Hepatocyte (in vitro differentiated cells): ENCODE data around the gene ARL17A. TPM values are rescaled to one million over a fixed set of nuclear protein-coding genes. Genes with fewer than 3 reads are reported as not detected.
"Not testable (repeated sequence)": the region's sequence is repeated elsewhere in the genome, so short reads cannot be mapped to it uniquely, and the experiment has no call there.

Experiments
- DNase-seq: peaks from one replicate; pipeline ENCODE4 v3.0.0-alpha.2; 2016; ENCODE audit warnings: low spot score
- H2AFZ ChIP-seq: fragments of 200-600 bp; sonication (generic); 2 replicates; pipeline ENCODE4 v1.6.0; 2016; ENCODE audit warnings: antibody characterized with exemption, mild to moderate bottlenecking
- H3K27ac ChIP-seq: fragments of 200-600 bp; sonication (generic); 2 replicates; pipeline ENCODE4 v1.5.1; 2016; ENCODE audit warnings: mild to moderate bottlenecking
- H3K27me3 ChIP-seq: fragments of 200-600 bp; sonication (generic); 2 replicates; pipeline ENCODE4 v1.6.1; 2016
- H3K36me3 ChIP-seq: fragments of 200-600 bp; sonication (generic); replicated peaks from 2 replicates; pipeline ENCODE4 v1.5.1; 2016; ENCODE audit warnings: low read depth; ENCODE audit not compliant: insufficient read depth
- H3K4me1 ChIP-seq: fragments of 200-600 bp; sonication (generic); 2 replicates; pipeline ENCODE4 v1.5.1; 2016; ENCODE audit warnings: mild to moderate bottlenecking, moderate library complexity; ENCODE audit not compliant: insufficient read depth
- H3K4me2 ChIP-seq: fragments of 200-600 bp; sonication (generic); 2 replicates; pipeline ENCODE4 v1.6.0; 2016
- H3K4me3 ChIP-seq: fragments of 200-600 bp; sonication (generic); 2 replicates; pipeline ENCODE4 v1.5.1; 2016; ENCODE audit warnings: mild to moderate bottlenecking
- H3K79me2 ChIP-seq: fragments of 200-600 bp; sonication (generic); 2 replicates; pipeline ENCODE4 v1.6.0; 2017; ENCODE audit warnings: mild to moderate bottlenecking
- H3K9me2 ChIP-seq: fragments of 200-600 bp; sonication (generic); replicated peaks from 2 replicates; pipeline ENCODE4 v1.6.0; 2017; ENCODE audit warnings: mild to moderate bottlenecking; ENCODE audit not compliant: insufficient read depth
- H3K9me3 ChIP-seq: fragments of 200-600 bp; sonication (generic); 2 replicates; pipeline ENCODE4 v1.5.1; 2016; ENCODE audit warnings: low read depth, mild to moderate bottlenecking
- H4K20me1 ChIP-seq: fragments of 200-600 bp; sonication (generic); 2 replicates; pipeline ENCODE4 v1.6.0; 2016; ENCODE audit warnings: mild to moderate bottlenecking; ENCODE audit not compliant: insufficient read depth, poor library complexity, severe bottlenecking
- WGBS: methylation state at CpG from one replicate; pipeline ENCODE4 v1.1.6; 2016; ENCODE audit warnings: low lambda C conversion rate; ENCODE audit errors: missing lambda C conversion rate; 5-methylcytosine and 5-hydroxymethylcytosine counted together
- polyA plus RNA-seq: library from polyadenylated mRNA; unstranded; fragments of >200 nt; fragmentation: Nextera tagmentation; extraction: Ambion mirVana; gene quantifications from 2 replicates; pipeline ENCODE4 v1.2.1, GENCODE V29; 2016
- small RNA-seq: library from RNA; depleted of rRNA; stranded (forward); fragments of <200 nt; gene quantifications from one replicate; pipeline ENCODE3, GENCODE V24; 2014
- total RNA-seq: library from RNA; depleted of rRNA; stranded (reverse); fragments of >200 nt; gene quantifications from 2 replicates; pipeline ENCODE4 v1.2.3, GENCODE V29; 2014

Gene ARL17A
- total and polyA plus RNA-seq, 2 experiments from 2014 or later = 8.0 to 9.2 TPM

- H3K9me3 ChIP-seq, H3K9me2 ChIP-seq, H3K79me2 ChIP-seq, H2AFZ ChIP-seq, H3K36me3 ChIP-seq, H3K27ac ChIP-seq, H4K20me1 ChIP-seq, H3K4me3 ChIP-seq, H3K4me2 ChIP-seq, DNase-seq, H3K27me3 ChIP-seq, H3K4me1 ChIP-seq: not testable (repeated sequence)
- WGBS = 96% methylated on average over 12 of the region's 16 CpGs
Observed at GRCh38 chr17:46492021-46492420, 87.5 kb downstream of the ARL17A start.

DNA sequence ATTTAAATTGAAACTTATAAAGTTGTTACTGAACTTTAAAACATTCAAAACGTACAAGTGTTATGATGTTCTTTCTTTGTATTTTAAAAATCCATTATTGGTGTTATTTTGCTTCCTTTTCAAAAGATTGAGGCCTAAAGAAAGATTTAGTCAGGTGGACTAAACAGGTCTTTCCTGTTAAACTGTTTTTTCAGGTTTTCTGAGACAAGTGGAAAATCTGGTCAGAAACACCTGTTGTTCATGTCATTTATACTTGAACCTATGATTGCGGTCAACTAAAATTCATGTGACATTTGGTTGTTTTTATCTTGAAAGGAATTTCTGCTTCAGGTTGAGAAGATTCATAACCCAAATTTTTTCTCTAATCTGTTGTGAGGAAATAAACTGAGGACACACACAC is 98.2 kb downstream of the ARL17A start:
- WGBS = no CpG with 5 or more reads among the region's 2 CpGs
- DNase-seq = not testable (repeated sequence)

GRCh38 chr17:46478823-46479222 is 100.7 kb downstream of the ARL17A start:
- H3K79me2 ChIP-seq, DNase-seq, H3K4me1 ChIP-seq, H3K36me3 ChIP-seq, H3K27me3 ChIP-seq, H3K27ac ChIP-seq, H3K9me3 ChIP-seq, H2AFZ ChIP-seq, H3K4me2 ChIP-seq, H3K4me3 ChIP-seq, H3K9me2 ChIP-seq, H4K20me1 ChIP-seq: not testable (repeated sequence)
- no CpG with 5 or more reads among the region's 3 CpGs for WGBS

More for the DNA sequence above, 98.2 kb downstream of the ARL17A start:
- H3K4me3 ChIP-seq, H4K20me1 ChIP-seq, H3K27me3 ChIP-seq, H3K9me3 ChIP-seq, H3K9me2 ChIP-seq, H3K4me1 ChIP-seq, H3K27ac ChIP-seq, H3K36me3 ChIP-seq, H3K4me2 ChIP-seq, H2AFZ ChIP-seq, H3K79me2 ChIP-seq: not testable (repeated sequence)

GRCh38 chr17:46475583-46475982 is 103.9 kb downstream of the ARL17A start:
- DNase-seq, H3K79me2 ChIP-seq, H3K4me1 ChIP-seq, H4K20me1 ChIP-seq, H3K4me3 ChIP-seq, H3K27me3 ChIP-seq, H3K4me2 ChIP-seq, H3K9me2 ChIP-seq, H2AFZ ChIP-seq, H3K27ac ChIP-seq, H3K36me3 ChIP-seq, H3K9me3 ChIP-seq: not testable (repeated sequence)
- whole genome bisulfite sequencing = no CpG with 5 or more reads among the region's 2 CpGs

DNA sequence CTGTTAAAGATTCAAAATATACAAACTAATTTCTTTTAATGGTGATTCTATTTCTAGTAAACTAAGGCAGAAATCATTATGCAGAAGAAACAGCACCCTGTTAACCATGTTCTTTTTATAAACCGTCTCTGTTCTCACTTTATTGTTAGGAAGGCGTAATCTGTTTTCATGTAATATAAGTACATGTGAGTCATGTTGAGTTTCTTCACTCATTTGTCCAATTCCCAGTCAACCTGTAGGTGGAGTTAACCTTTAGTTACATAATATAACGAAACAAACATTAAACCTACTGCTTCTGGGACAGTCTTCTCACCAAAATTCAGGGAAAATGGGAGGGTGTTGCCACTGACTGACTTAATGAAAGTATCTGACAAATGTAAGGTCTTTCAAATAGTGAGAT is 105.0 kb downstream of the ARL17A start:
- not testable (repeated sequence) for H3K36me3 ChIP-seq, H3K79me2 ChIP-seq, H3K9me3 ChIP-seq, H3K4me2 ChIP-seq, DNase-seq, H3K9me2 ChIP-seq, H3K4me1 ChIP-seq, H4K20me1 ChIP-seq, H2AFZ ChIP-seq, H3K27me3 ChIP-seq, H3K27ac ChIP-seq, H3K4me3 ChIP-seq
- no CpG with 5 or more reads among the region's 3 CpGs for WGBS

- not testable (repeated sequence) for H3K4me2 ChIP-seq, H3K27ac ChIP-seq, H3K9me2 ChIP-seq, H3K4me1 ChIP-seq, H3K79me2 ChIP-seq, H4K20me1 ChIP-seq, H3K9me3 ChIP-seq, H3K36me3 ChIP-seq, DNase-seq, H3K27me3 ChIP-seq, H3K4me3 ChIP-seq, H2AFZ ChIP-seq
- 89% methylated on average over 4 of the region's 5 CpGs for WGBS
Observed at GRCh38 chr17:46467618-46468017, 111.9 kb downstream of the ARL17A start.

Small RNA genes within 50 kb of the gene (small RNA-seq; reads per million reads assigned to genes)
- gene RN7SL199P = not detected

Other genes starting within 250 kb of the ARL17A start
- gene ARL17B, start 217.9 kb downstream of the ARL17A start, total RNA-seq = 9.0 and 20.5 TPM in 2 replicates
- 8.7 and 11.4 TPM in 2 replicates for gene ARL17B, start 217.9 kb downstream of the ARL17A start, polyA plus RNA-seq
- 9.5 and 9.8 TPM in 2 replicates for gene LRRC37A2, start 67.2 kb downstream of the ARL17A start, total RNA-seq
- 7.3 and 7.8 TPM in 2 replicates for gene LRRC37A2, start 67.2 kb downstream of the ARL17A start, polyA plus RNA-seq
- gene NSF, start 11.0 kb upstream of the ARL17A start, total RNA-seq = 33.8 and 35.1 TPM in 2 replicates
- gene NSF, start 11.0 kb upstream of the ARL17A start, polyA plus RNA-seq = 22.6 and 22.7 TPM in 2 replicates
- gene WNT3, start 239.0 kb upstream of the ARL17A start, total RNA-seq = 5.3 and 6.1 TPM in 2 replicates
- gene WNT3, start 239.0 kb upstream of the ARL17A start, polyA plus RNA-seq = 5.3 and 7.3 TPM in 2 replicates